ENCODE results near the gene CD83. TPM values are rescaled to one million over a fixed set of nuclear protein-coding genes. Genes with fewer than 3 reads are reported as not detected.

Gene CD83
- total and polyA plus RNA-seq, 9 of the 15 experiments (the other 6 are each of a cell fraction or from before 2014, with no cell fraction given): 2.5 to 4.1 (median 3.4) TPM

GRCh38 chr6:14107000-14107399 lies 10.6 kb upstream of the CD83 start:
- FAIRE-seq: no peak
- DNase-seq (ENCODE audit: extremely low read depth in 1 of 4, low spot score in 3 of 4): no peak
- Histone ChIP-seq H3K79me2 (ENCODE audit: control insufficient read depth, insufficient read depth, low read length) (no peaks in the 10 kb centered on the region), H3K4me2 (ENCODE audit: insufficient read depth, low read length) (no peak overlapping the region), H3K9me3 (replicated peaks; ENCODE audit: control insufficient read depth, insufficient read depth, low read depth, low read length) (peaks cover 15% of the 10 kb centered on the region), H3K4me3 (no peak overlapping the region), H2AFZ (ENCODE audit: low read depth, low read length) (no peak overlapping the region), H3K4me1 (replicated peaks in 1 of 2; ENCODE audit: control insufficient read depth in 2 of 2, insufficient read depth in 2 of 2, low read length in 2 of 2) (peaks cover 16 to 27% of the 10 kb centered on the region in 2 experiments), H3K36me3 (ENCODE audit: control insufficient read depth, insufficient read depth, low read length) (no peaks in the 10 kb centered on the region), H3K9ac (ENCODE audit: insufficient read depth in 1 of 2, low read depth in 2 of 2, low read length in 2 of 2) (no peak overlapping the region), H4K20me1 (replicated peaks; ENCODE audit: control insufficient read depth, insufficient read depth, low read length) (no peaks in the 10 kb centered on the region), H3K27ac (ENCODE audit: extremely low read depth, low read depth, low read length) (no peak overlapping the region), H3K27me3 (ENCODE audit: control insufficient read depth in 2 of 2, insufficient read depth in 2 of 2, low read length in 2 of 2) (peaks cover 0 to 5% of the 10 kb centered on the region in 2 experiments; a peak in 2 of 5 replicates), H3K9me1 (ENCODE audit: control insufficient read depth, insufficient read depth, low read length) (no peaks in the 10 kb centered on the region)
- CTCF ChIA-PET (ENCODE audit: low intra/inter-chr PET ratio): no interaction called here
- BruUV-seq (replicated peaks): no TSS peak
- intact Hi-C loops (cut with micrococcal nuclease): no loop called here
- ATAC-seq: no peak
- in situ Hi-C loops (cut with MboI): no loop called here
- POLR2A ChIA-PET: interaction anchor here (0.8 kb wide), 1 partner anchor 292 kb away, joined by 4 read pairs; the partner anchor contains the start of gene MCUR1
- TF ChIP-seq, protein P1, sequence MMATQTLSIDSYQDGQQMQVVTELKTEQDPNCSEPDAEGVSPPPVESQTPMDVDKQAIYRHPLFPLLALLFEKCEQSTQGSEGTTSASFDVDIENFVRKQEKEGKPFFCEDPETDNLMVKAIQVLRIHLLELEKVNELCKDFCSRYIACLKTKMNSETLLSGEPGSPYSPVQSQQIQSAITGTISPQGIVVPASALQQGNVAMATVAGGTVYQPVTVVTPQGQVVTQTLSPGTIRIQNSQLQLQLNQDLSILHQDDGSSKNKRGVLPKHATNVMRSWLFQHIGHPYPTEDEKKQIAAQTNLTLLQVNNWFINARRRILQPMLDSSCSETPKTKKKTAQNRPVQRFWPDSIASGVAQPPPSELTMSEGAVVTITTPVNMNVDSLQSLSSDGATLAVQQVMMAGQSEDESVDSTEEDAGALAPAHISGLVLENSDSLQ (IDR thresholded peaks at IDR 0.05): no peak
- TF ChIP-seq ZNF197 (CRISPR knock-in tag; IDR thresholded peaks at IDR 0.05; ENCODE audit: low read depth): no peak
- TF ChIP-seq EP300 (IDR thresholded peaks at IDR 0.05; ENCODE audit: low read length): no peak
- no peak for TF ChIP-seq SMARCC2 (IDR thresholded peaks at IDR 0.05; ENCODE audit: low read depth)
- no peak for TF ChIP-seq GABPB1 (CRISPR knock-in tag; IDR thresholded peaks at IDR 0.05)
- TF ChIP-seq NCOR1 (IDR thresholded peaks at IDR 0.05): no peak
- no peak for TF ChIP-seq RNF2 (IDR thresholded peaks at IDR 0.05)
- TF ChIP-seq CCNT2 (IDR thresholded peaks at IDR 0.05; ENCODE audit: borderline replicate concordance, extremely low read depth, insufficient read length, low read depth, low read length): no peak
- TF ChIP-seq NR2C1 (IDR thresholded peaks at IDR 0.05): no peak
- TF ChIP-seq NR2C1 (tag; IDR thresholded peaks at IDR 0.05): no peak
- TF ChIP-seq SIN3B (IDR thresholded peaks at IDR 0.05; ENCODE audit: low read depth): no peak
- peak in 1 of 2 experiments; percentile 68; a peak in 1 of 3 replicates for TF ChIP-seq CBX3 (IDR thresholded peaks at IDR 0.05; ENCODE audit: borderline replicate concordance in 1 of 2, low read length in 2 of 2)
- TF ChIP-seq NFIC (IDR thresholded peaks at IDR 0.05): peak; percentile 27
- no peak for TF ChIP-seq ZNF324 (CRISPR knock-in tag; IDR thresholded peaks at IDR 0.05)
- TF ChIP-seq, protein P2, sequence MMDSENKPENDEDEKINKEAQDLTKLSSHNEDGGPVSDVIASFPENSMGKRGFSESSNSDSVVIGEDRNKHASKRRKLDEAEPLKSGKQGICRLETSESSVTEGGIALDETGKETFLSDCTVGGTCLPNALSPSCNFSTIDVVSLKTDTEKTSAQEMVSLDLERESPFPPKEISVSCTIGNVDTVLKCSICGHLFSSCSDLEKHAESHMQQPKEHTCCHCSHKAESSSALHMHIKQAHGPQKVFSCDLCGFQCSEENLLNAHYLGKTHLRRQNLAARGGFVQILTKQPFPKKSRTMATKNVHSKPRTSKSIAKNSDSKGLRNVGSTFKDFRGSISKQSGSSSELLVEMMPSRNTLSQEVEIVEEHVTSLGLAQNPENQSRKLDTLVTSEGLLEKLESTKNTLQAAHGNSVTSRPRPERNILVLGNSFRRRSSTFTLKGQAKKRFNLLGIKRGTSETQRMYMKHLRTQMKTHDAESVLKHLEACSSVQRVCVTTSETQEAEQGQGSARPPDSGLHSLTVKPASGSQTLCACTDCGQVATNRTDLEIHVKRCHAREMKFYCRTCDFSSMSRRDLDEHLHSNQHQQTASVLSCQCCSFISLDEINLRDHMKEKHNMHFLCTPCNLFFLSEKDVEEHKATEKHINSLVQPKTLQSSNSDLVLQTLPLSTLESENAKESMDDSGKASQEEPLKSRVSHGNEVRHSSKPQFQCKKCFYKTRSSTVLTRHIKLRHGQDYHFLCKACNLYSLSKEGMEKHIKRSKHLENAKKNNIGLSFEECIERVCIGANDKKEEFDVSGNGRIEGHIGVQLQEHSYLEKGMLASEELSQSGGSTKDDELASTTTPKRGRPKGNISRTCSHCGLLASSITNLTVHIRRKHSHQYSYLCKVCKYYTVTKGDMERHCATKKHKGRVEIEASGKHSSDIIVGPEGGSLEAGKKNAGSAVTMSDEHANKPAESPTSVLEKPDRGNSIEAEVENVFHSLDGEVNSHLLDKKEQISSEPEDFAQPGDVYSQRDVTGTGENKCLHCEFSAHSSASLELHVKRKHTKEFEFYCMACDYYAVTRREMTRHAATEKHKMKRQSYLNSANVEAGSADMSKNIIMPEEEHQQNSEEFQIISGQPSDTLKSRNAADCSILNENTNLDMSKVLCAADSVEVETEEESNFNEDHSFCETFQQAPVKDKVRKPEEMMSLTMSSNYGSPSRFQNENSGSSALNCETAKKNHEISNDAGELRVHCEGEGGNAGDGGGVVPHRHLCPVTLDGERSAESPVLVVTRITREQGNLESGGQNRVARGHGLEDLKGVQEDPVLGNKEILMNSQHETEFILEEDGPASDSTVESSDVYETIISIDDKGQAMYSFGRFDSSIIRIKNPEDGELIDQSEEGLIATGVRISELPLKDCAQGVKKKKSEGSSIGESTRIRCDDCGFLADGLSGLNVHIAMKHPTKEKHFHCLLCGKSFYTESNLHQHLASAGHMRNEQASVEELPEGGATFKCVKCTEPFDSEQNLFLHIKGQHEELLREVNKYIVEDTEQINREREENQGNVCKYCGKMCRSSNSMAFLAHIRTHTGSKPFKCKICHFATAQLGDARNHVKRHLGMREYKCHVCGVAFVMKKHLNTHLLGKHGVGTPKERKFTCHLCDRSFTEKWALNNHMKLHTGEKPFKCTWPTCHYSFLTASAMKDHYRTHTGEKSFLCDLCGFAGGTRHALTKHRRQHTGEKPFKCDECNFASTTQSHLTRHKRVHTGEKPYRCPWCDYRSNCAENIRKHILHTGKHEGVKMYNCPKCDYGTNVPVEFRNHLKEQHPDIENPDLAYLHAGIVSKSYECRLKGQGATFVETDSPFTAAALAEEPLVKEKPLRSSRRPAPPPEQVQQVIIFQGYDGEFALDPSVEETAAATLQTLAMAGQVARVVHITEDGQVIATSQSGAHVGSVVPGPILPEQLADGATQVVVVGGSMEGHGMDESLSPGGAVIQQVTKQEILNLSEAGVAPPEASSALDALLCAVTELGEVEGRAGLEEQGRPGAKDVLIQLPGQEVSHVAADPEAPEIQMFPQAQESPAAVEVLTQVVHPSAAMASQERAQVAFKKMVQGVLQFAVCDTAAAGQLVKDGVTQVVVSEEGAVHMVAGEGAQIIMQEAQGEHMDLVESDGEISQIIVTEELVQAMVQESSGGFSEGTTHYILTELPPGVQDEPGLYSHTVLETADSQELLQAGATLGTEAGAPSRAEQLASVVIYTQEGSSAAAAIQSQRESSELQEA (IDR thresholded peaks at IDR 0.05; ENCODE audit: low read depth): no peak

Measured in K562 (cell line).